ENCODE data around the gene GRK5. TPM values are rescaled to one million over a fixed set of nuclear protein-coding genes. Genes with fewer than 3 reads are reported as not detected.

GRK5 gene
- total and polyA plus RNA-seq, 9 of the 15 experiments (the other 6 are each of a cell fraction or from before 2014, with no cell fraction given) = 0.46 to 0.83 (median 0.67) TPM; not detected in 2

- TF ChIP-seq GTF3C2 (IDR thresholded peaks at IDR 0.05; ENCODE audit: borderline replicate concordance, extremely low read depth, insufficient read length) = no peak
- TF ChIP-seq TFE3 (CRISPR knock-in tag; IDR thresholded peaks at IDR 0.05) = no peak
- no peak for TF ChIP-seq NFE2 (IDR thresholded peaks at IDR 0.05; ENCODE audit: low read depth)
- TF ChIP-seq ZBED1 (IDR thresholded peaks at IDR 0.05) = no peak
- peak in 1 of 3 experiments; percentile 29; a peak in 1 of 6 replicates for TF ChIP-seq CTCF (IDR thresholded peaks at IDR 0.05 in 2 of 3, conservative IDR thresholded peaks at IDR 0.05 in 1 of 3; ENCODE audit: insufficient read depth in 2 of 3, low read depth in 1 of 3, low read length in 3 of 3)
- no peak for TF ChIP-seq ZNF134 (CRISPR knock-in tag; conservative IDR thresholded peaks at IDR 0.05)
- H3K79me2 ChIP-seq (ENCODE audit: control insufficient read depth, insufficient read depth, low read length) = no peaks in the 10 kb centered on the region
- FAIRE-seq (no peak), DNase-seq (ENCODE audit: extremely low read depth in 1 of 4, low spot score in 3 of 4) (no peak), ATAC-seq (no peak)
- no peaks in the 10 kb centered on the region for H4K20me1 ChIP-seq (replicated peaks; ENCODE audit: control insufficient read depth, insufficient read depth, low read length)
- peak overlapping the region in 1 of 2 experiments; percentile 3; a peak in 1 of 4 replicates for H3K9ac ChIP-seq (ENCODE audit: insufficient read depth in 1 of 2, low read depth in 2 of 2, low read length in 2 of 2)
- BruUV-seq (replicated peaks) = no TSS peak
- no peaks in the 10 kb centered on the region for H3K27me3 ChIP-seq (ENCODE audit: control insufficient read depth in 2 of 2, insufficient read depth in 2 of 2, low read length in 2 of 2)
- no peak overlapping the region for H3K4me3 ChIP-seq
- H3K9me3 ChIP-seq (replicated peaks; ENCODE audit: control insufficient read depth, insufficient read depth, low read depth, low read length) = no peaks in the 10 kb centered on the region
- intact Hi-C loops (cut with micrococcal nuclease) (no loop called here), in situ Hi-C loops (cut with MboI) (no loop called here)
- H3K4me1 ChIP-seq (replicated peaks in 1 of 2; ENCODE audit: control insufficient read depth in 2 of 2, insufficient read depth in 2 of 2, low read length in 2 of 2) = peaks cover 0 to 5% of the 10 kb centered on the region in 2 experiments; a peak in 2 of 5 replicates
- CTCF ChIA-PET (ENCODE audit: low intra/inter-chr PET ratio) = interaction anchor here (0.6 kb wide), 1 partner anchor 85 kb away, joined by 3 read pairs; no protein-coding TSS in a partner anchor
- no peaks in the 10 kb centered on the region for H3K36me3 ChIP-seq (ENCODE audit: control insufficient read depth, insufficient read depth, low read length)
- H2AFZ ChIP-seq (ENCODE audit: low read depth, low read length) = peak overlapping the region; percentile 78
- H3K27ac ChIP-seq (ENCODE audit: extremely low read depth, low read depth, low read length) = no peak overlapping the region
- H3K9me1 ChIP-seq (ENCODE audit: control insufficient read depth, insufficient read depth, low read length) = no peaks in the 10 kb centered on the region
- WGBS (ENCODE audit: insufficient coverage, low coverage, missing lambda C conversion rate) = 0% methylated on average over 3 of the region's 5 CpGs
- H3K4me2 ChIP-seq (ENCODE audit: insufficient read depth, low read length) = no peak overlapping the region
- POLR2A ChIA-PET = no interaction called here
These were observed 282.6 kb downstream of the GRK5 start for GRCh38 chr10:119489991-119490326.

Data from K562 (cell line).